ENCODE results near the gene COL6A2. TPM values are rescaled to one million over a fixed set of nuclear protein-coding genes. Genes with fewer than 3 reads are reported as not detected.

The COL6A2 gene
- total RNA-seq, 1 donor from 2014 or later = 32.0 TPM

GRCh38 chr21:46159390-46159789 lies 61.5 kb downstream of the COL6A2 start:
- peaks cover 14% of the 10 kb centered on the region for H3K36me3 Mint-ChIP-seq (ENCODE audit: insufficient read depth)
- no peak overlapping the region for H3K27ac Mint-ChIP-seq
- TF ChIP-seq, protein P1, sequence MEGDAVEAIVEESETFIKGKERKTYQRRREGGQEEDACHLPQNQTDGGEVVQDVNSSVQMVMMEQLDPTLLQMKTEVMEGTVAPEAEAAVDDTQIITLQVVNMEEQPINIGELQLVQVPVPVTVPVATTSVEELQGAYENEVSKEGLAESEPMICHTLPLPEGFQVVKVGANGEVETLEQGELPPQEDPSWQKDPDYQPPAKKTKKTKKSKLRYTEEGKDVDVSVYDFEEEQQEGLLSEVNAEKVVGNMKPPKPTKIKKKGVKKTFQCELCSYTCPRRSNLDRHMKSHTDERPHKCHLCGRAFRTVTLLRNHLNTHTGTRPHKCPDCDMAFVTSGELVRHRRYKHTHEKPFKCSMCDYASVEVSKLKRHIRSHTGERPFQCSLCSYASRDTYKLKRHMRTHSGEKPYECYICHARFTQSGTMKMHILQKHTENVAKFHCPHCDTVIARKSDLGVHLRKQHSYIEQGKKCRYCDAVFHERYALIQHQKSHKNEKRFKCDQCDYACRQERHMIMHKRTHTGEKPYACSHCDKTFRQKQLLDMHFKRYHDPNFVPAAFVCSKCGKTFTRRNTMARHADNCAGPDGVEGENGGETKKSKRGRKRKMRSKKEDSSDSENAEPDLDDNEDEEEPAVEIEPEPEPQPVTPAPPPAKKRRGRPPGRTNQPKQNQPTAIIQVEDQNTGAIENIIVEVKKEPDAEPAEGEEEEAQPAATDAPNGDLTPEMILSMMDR (IDR thresholded peaks at IDR 0.05; ENCODE audit: unreplicated experiment) = no peak
- H3K4me1 Mint-ChIP-seq (ENCODE audit: low read depth) = peaks cover 9% of the 10 kb centered on the region
- DNase-seq (ENCODE audit: low spot score, unreplicated experiment) = no peak
- no peaks in the 10 kb centered on the region for H3K27me3 Mint-ChIP-seq
- H3K9me3 Mint-ChIP-seq (ENCODE audit: low read depth) = no peaks in the 10 kb centered on the region
- no peak overlapping the region for H3K4me3 Mint-ChIP-seq (ENCODE audit: low read depth)

DNA sequence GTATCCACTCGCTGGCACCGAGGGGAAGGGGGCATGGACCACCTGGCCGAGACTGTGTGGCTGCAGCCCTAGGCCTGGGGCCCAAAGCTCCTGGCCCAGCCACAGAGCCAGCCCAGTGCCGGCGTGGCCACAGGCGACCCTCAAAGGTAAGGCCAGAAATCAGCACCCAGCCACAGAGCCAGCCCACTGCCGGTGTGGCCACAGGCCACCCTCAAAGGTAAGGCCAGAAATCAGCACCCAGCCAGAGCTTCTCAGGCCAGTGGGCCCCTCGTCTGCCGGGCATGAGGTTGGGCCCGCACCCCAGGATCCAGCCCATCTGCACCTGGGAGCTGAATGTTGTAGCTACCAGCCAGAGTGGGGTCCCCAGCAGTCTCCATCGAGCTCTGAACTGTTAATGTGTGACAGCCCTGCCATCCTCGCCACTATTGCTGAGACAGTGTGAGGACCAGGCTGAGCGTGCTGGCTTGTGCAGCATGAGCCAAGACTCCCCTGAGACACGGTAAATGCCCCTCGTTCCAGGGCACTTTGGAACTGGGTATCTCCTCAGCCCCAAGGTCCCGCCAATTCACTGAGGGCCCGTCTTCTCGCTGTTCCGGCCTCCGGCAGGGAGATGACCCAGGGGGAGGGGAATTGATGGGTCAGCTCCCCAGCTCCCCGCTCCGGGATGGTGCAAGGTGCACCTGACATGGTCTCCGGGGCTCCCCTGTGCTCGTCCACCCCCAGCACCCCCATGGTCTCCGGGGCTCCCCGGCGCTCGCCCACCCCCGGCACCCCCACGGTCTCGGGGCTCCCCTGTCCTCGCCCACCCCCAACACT lies 62.1 kb downstream of the COL6A2 start:
- Mint-ChIP-seq H3K4me3 (ENCODE audit: low read depth) (no peak overlapping the region), H3K4me1 (ENCODE audit: low read depth) (peaks cover 9% of the 10 kb centered on the region), H3K27me3 (no peaks in the 10 kb centered on the region), H3K36me3 (ENCODE audit: insufficient read depth) (peaks cover 17% of the 10 kb centered on the region), H3K27ac (no peak overlapping the region), H3K9me3 (ENCODE audit: low read depth) (no peaks in the 10 kb centered on the region)
- no peak for DNase-seq (ENCODE audit: low spot score, unreplicated experiment)
- TF ChIP-seq, protein P1 (IDR thresholded peaks at IDR 0.05; ENCODE audit: unreplicated experiment) = no peak

- DNase-seq (ENCODE audit: low spot score, unreplicated experiment) = no peak
- Mint-ChIP-seq H3K27me3 (no peaks in the 10 kb centered on the region), H3K9me3 (ENCODE audit: low read depth) (no peaks in the 10 kb centered on the region), H3K27ac (no peak overlapping the region), H3K4me3 (ENCODE audit: low read depth) (no peak overlapping the region), H3K36me3 (ENCODE audit: insufficient read depth) (peaks cover 22% of the 10 kb centered on the region), H3K4me1 (ENCODE audit: low read depth) (peaks cover 6% of the 10 kb centered on the region)
- TF ChIP-seq, protein P1 (IDR thresholded peaks at IDR 0.05; ENCODE audit: unreplicated experiment) = no peak
These were observed 62.7 kb downstream of the COL6A2 start for GRCh38 chr21:46160657-46160906.

DNA sequence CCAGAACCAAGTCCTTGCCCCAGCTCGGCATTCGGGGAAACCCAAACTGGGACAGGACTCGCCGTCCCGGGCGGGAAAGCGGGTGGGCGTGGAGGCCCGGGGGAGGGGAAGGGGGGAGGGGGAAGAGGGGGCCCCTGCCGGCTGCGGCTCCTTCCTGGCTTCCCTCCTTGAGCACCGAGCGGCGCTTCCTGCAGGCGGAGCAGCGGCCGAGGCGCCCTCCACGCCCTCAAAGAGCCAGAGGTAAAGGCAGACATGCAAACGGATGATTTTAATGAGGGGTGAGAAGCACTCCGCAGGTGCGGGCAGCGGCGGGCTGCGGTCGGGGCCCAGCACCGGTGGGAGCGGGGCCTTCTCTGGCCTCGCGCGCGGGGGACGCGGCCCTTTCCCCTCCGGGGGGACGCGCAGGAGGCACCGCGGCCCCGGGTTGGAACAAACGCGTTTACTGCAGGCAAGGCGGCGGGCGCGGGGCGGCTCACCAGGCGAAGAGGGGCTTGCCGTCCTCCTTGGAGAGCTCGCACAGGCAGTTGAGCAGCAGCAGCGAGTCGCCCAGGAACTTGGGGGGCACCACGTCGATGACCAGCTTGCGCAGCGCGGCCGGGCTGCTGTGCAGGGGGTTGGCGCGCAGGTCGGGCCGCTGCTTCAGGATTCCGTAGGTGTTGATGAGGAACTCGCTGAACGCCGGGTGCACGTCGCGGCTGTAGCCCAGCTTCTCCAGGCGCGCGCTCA lies 63.2 kb downstream of the COL6A2 start:
- TF ChIP-seq, protein P1 (IDR thresholded peaks at IDR 0.05; ENCODE audit: unreplicated experiment) = no peak
- DNase-seq (ENCODE audit: low spot score, unreplicated experiment) = no peak
- Mint-ChIP-seq H3K27me3 (no peaks in the 10 kb centered on the region), H3K4me1 (ENCODE audit: low read depth) (peaks cover 1% of the 10 kb centered on the region), H3K27ac (no peak overlapping the region), H3K4me3 (ENCODE audit: low read depth) (no peak overlapping the region), H3K36me3 (ENCODE audit: insufficient read depth) (peaks cover 25% of the 10 kb centered on the region), H3K9me3 (ENCODE audit: low read depth) (no peaks in the 10 kb centered on the region)

- Mint-ChIP-seq H3K36me3 (ENCODE audit: insufficient read depth) (peaks cover 29% of the 10 kb centered on the region), H3K4me1 (ENCODE audit: low read depth) (no peaks in the 10 kb centered on the region)
- no peak for DNase-seq (ENCODE audit: low spot score, unreplicated experiment)
These were observed 64.0 kb downstream of the COL6A2 start for GRCh38 chr21:46161633-46162592.

More at GRCh38 chr21:46161633-46162592, 64.0 kb downstream of the COL6A2 start:
- TF ChIP-seq, protein P1 (IDR thresholded peaks at IDR 0.05; ENCODE audit: unreplicated experiment) = no peak
- no peak overlapping the region for H3K27ac Mint-ChIP-seq
- H3K4me3 Mint-ChIP-seq (ENCODE audit: low read depth) = no peak overlapping the region
- H3K27me3 Mint-ChIP-seq = no peaks in the 10 kb centered on the region
- H3K9me3 Mint-ChIP-seq (ENCODE audit: low read depth) = no peaks in the 10 kb centered on the region

Measured in progenitor cell of endocrine pancreas (in vitro differentiated cells).